ENCODE measurements around the gene IL9. TPM values are rescaled to one million over a fixed set of nuclear protein-coding genes. Genes with fewer than 3 reads are reported as not detected.

IL9 gene
- total and polyA plus RNA-seq, 10 of the 15 experiments (the other 5 are each of a cell fraction or from before 2014, with no cell fraction given) = not detected

DNA sequence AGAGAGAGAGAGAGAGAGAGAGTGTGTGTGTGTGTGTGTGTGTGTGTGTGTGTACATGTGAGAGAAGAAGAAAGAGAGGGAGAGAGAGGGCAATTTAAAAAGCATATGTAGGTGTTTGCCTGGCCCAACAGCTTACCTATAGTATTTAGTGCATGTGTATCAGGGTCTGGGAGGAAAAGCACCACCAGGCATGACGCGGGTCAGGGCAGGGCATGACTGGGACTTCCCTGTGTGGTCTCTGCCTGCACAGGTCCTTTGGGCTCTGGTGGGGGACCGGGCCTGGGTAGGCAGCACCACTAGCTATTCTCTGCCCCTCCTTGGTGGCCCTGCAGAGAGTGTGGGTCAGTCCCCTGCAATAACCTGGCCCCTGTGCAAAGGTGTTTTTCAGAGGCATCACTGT lies 16.1 kb downstream of the IL9 start:
- no peak overlapping the region for H3K4me2 ChIP-seq (ENCODE audit: control insufficient read depth, insufficient read depth)
- no peak for ATAC-seq
- H3K27ac ChIP-seq (ENCODE audit: control insufficient read depth, insufficient read depth) = no peak overlapping the region
- in situ Hi-C loops (cut with MboI) = no loop called here
- no peaks in the 10 kb centered on the region for H3K27me3 ChIP-seq (replicated peaks in 1 of 2; ENCODE audit: control insufficient read depth in 2 of 2, insufficient read depth in 2 of 2, low read length in 1 of 2)
- no peaks in the 10 kb centered on the region for H3K4me1 ChIP-seq (ENCODE audit: control insufficient read depth, insufficient read depth, low read length)
- no peak overlapping the region for H2AFZ ChIP-seq (ENCODE audit: control insufficient read depth, low read depth, low read length)
- RAD21 ChIA-PET (ENCODE audit: unreplicated experiment) = no interaction called here
- BruUV-seq (replicated peaks) = no TSS peak
- no peaks in the 10 kb centered on the region for H3K79me2 ChIP-seq (ENCODE audit: control insufficient read depth, insufficient read depth, low read length)
- no peak overlapping the region for H3K9ac ChIP-seq (ENCODE audit: control insufficient read depth, insufficient read depth, low read length)
- TF ChIP-seq, protein P1, sequence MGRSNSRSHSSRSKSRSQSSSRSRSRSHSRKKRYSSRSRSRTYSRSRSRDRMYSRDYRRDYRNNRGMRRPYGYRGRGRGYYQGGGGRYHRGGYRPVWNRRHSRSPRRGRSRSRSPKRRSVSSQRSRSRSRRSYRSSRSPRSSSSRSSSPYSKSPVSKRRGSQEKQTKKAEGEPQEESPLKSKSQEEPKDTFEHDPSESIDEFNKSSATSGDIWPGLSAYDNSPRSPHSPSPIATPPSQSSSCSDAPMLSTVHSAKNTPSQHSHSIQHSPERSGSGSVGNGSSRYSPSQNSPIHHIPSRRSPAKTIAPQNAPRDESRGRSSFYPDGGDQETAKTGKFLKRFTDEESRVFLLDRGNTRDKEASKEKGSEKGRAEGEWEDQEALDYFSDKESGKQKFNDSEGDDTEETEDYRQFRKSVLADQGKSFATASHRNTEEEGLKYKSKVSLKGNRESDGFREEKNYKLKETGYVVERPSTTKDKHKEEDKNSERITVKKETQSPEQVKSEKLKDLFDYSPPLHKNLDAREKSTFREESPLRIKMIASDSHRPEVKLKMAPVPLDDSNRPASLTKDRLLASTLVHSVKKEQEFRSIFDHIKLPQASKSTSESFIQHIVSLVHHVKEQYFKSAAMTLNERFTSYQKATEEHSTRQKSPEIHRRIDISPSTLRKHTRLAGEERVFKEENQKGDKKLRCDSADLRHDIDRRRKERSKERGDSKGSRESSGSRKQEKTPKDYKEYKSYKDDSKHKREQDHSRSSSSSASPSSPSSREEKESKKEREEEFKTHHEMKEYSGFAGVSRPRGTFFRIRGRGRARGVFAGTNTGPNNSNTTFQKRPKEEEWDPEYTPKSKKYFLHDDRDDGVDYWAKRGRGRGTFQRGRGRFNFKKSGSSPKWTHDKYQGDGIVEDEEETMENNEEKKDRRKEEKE (IDR thresholded peaks at IDR 0.05) = no peak
- TF ChIP-seq TCF7 (IDR thresholded peaks at IDR 0.05; ENCODE audit: borderline replicate concordance) (no peak), FOXK2 (IDR thresholded peaks at IDR 0.05) (no peak), HSF1 (IDR thresholded peaks at IDR 0.05; ENCODE audit: low read depth, low read length) (no peak), ZBTB40 (IDR thresholded peaks at IDR 0.05; ENCODE audit: borderline replicate concordance) (no peak), KLF5 (IDR thresholded peaks at IDR 0.05; ENCODE audit: partially characterized antibody) (no peak), SPI1 (IDR thresholded peaks at IDR 0.05; ENCODE audit: borderline replicate concordance, insufficient read depth, low read depth, low read length) (no peak), ZBED1 (IDR thresholded peaks at IDR 0.05; ENCODE audit: borderline replicate concordance) (no peak), MXI1 (IDR thresholded peaks at IDR 0.05; ENCODE audit: low read depth, low read length) (no peak), EED (IDR thresholded peaks at IDR 0.05; ENCODE audit: low read depth) (no peak), CEBPZ (IDR thresholded peaks at IDR 0.05; ENCODE audit: low read depth, low read length) (no peak), NR2C1 (IDR thresholded peaks at IDR 0.05) (no peak), CHD4 (IDR thresholded peaks at IDR 0.05) (no peak), GATAD2B (conservative IDR thresholded peaks at IDR 0.05; ENCODE audit: low read depth) (no peak)
- POLR2A ChIA-PET = no interaction called here
- no peaks in the 10 kb centered on the region for H4K20me1 ChIP-seq (ENCODE audit: control insufficient read depth, insufficient read depth)
- no peak for DNase-seq (ENCODE audit: low read depth, low spot score)
- no peaks in the 10 kb centered on the region for H3K9me3 ChIP-seq (replicated peaks; ENCODE audit: control insufficient read depth, insufficient read depth, low read length)
- H3K4me3 ChIP-seq = no peak overlapping the region
- SMC1A ChIA-PET (ENCODE audit: uncharacterized antibody, unreplicated experiment) = no interaction called here
- intact Hi-C loops (cut with micrococcal nuclease; ENCODE audit: unreplicated experiment) = no loop called here
- FAIRE-seq = no peak
- 0% methylated on average over 3 of the region's 3 CpGs for WGBS (ENCODE audit: insufficient coverage, insufficient replicate concordance, low lambda C conversion rate, missing lambda C conversion rate)
- no peaks in the 10 kb centered on the region for H3K36me3 ChIP-seq (ENCODE audit: control insufficient read depth in 2 of 2, insufficient read depth in 2 of 2, low read length in 1 of 2)
- CTCF ChIA-PET = interaction anchor here (0.8 kb wide), 1 partner anchor 19 kb away, joined by 3 read pairs; no protein-coding TSS in a partner anchor
